LoVo (cell line): Measurements from ENCODE around the gene THSD1.
"Not testable (repeated sequence)": the region's sequence is repeated elsewhere in the genome, so short reads cannot be mapped to it uniquely, and the experiment has no call there.

Source experiments
- DNase-seq: peaks from one replicate; pipeline ENCODE4 v3.0.0-alpha.2; 2016; ENCODE audit warnings: low spot score

The THSD1 gene

DNA sequence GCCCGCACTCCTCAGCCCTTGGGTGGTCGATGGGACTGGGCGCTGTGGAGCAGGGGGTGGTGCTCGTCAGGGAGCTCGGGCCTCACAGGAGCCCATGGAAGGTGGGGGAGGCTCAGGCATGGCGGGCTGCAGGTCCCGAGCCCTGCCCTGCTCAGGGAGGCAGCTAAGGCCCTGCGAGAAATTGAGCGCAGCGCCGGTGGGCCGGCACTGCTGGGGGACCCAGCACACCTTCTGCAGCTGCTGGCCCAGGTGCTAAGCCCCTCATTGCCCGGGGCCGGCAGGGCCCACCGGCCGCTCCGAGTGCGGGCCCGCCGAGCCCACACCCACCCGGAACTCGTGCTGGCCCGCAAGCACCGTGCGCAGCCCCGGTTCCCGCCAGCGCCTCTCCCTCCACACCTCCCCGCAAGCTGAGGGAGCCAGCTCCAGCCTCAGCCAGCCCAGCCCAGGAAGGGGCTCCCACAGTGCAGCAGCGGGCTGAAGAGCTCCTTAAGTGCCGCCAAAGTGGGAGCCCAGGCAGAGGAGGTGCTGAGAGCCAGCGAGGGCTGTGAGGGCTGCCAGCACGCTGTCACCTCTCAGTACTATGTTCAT lies 2.2 kb upstream of the THSD1 start:
- DNase-seq: not testable (repeated sequence)

DNA sequence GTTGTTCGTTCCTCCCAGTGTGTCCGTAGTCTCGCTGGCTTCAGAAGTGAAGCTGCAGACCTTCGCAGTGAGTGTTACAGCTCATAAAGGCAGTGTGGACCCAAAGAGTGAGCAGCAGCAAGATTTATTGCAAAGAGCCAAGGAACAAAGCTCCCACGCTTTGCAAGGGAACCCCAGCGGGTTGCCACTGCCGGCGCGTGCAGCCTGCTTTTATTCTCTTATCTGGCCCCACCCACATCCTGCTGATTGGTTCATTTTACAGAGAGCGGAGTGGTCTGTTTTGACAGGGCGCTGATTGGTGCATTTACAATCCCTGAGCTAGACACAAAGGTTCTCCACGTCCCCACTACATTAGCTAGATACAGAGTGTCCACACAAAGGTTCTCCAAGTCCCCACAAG lies 1.5 kb upstream of the THSD1 start:
- not testable (repeated sequence) for DNase-seq

DNA sequence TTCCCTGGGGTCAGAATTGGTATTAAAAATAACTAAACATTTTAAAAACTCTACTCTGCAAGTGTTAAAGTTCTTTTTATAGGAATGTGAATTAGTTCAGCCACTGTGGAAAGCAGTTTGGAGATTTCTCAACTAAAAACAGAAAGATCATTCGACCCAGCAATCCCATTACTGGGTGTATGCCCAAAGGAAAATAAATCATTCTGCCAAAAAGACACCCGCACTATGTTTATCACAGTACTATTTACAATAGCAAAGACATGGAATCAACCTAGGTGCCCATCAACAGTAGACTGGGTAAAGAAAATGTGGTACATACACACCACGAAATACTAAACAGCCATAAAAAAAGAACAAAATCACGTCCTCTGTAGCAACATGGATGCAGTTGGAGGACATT lies 657 bp upstream of the THSD1 start:
- no peak for DNase-seq

DNA sequence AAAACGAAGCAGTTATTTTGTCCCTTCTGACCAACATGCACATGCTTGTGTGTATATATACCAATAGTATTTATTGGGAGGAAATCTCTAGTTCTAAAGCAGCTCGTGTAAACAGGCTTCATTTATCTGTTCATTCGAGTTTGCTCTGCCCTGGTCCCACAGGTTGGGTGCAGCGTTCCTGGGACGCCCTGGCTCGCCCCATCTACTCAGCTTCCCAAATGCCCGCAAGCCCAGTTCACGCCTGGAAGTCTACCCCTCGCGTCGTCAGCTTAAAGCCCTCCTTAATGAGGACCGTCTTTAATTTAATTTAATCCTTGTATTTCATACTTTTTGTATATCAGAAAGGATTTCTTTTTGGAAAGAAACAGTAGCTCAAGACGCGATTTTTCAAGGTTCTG lies 604 bp downstream of the THSD1 start:
- DNase-seq: no peak

DNA sequence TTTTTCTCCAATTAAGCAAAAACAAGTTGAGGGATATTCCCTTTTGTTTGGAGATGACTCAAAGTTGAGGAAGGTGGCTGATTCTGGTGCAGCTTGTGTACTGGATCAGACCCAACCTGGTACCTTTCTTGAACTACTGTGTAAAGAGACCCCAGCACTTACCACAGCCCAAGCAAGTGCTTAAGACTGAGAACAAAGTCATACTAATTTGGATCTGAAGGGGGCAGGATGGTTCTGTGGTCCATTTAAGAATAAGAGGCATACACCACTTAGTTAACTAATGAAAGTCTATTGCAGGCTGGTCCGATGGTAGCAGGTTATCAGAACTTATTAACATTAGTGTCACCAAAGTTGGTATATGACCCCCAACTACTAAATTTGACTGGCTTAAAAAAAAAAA lies 6.3 kb downstream of the THSD1 start:
- DNase-seq: no peak

DNA sequence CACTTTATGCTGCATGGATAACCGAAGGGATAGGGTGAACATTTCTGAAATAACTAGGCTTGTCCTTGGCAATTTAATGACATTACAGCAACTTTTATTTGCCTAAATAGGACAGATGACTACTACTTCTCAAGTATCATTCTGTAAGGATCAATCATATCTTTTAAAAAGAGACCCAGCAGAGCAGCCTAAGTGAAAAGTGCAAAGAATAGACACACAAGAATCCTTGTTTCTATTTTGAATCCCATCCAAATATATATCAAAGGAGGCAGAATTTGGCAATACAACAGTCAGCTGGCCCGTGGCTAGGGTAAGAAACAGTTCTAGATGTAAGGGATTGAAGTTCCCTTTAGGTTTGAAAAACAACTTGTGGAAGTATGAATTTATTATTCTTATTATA lies 6.9 kb downstream of the THSD1 start:
- DNase-seq: no peak

DNA sequence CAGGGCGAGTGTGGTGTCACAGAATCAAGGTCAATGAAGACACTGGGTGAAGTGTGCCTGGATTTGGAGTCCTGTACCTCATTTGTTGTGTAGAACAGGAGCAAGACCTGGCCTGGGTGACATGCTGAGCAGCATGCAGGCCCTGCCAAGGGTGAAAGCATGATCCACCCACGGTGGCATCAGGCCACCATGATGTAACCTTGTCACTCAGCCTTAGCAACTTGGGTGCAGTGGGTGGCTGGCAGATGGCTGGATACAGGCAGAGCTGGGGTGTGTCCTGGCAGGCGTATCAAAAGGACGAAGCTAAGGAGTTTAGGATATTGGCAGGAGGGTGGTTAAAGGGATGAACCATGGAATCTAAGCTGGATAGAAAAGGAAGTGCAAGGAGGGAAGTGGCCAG lies 10.3 kb downstream of the THSD1 start:
- no peak for DNase-seq

DNA sequence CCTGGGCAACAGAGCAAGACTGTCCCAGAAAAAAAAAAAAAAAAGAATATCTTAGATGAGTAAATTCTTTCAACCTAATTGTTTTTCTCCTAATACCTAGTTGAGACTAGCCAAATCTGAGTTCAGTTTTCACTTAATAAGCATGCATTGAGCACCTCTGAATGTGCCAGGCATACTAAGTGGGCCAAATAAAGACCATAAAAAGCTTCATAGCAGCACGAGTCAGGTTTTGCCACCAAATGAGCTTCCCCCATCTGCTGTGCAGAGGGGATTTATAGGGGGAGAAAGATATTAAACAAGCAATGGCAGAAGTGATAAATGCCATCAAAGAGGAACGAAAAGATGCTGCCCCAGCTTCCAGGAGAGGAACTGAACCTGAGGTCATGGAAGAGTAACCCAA lies 11.4 kb downstream of the THSD1 start:
- DNase-seq: no peak

DNA sequence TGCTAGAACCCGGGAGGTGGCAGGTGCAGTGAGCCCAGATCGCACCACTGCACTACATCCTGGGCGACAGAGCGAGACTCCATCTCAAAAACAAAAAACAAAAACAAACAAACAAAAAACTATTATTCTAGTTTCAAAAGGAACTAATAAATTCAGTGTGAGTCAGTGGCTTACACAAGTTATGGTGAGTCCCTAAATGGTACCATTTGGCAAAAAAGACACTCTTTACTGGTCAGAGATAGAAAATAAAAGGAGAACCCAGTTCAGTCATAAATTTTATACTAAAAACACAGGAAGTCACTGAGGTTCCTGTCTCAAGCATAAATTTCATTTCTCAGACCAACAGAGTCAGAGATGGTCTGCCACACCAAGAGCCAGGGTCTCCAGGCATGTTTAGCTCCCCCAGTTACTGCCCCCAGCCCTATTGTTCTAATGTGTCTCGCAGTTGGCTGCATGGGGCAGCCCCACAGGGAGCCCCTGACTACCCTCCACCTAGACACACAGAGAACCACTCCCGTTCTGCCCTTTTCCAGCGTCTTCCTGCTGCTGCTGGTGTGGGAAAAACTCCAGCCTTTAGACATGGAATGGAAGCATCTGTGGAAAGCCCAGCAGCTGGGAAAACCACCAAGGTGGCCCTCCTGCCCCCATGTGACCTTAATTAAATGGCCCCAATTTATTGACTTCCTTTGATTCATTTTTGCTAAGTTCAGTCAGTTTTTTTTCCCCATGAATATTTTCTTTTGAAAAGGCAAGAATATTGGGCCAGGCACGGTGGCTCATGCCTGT lies 12.2 kb downstream of the THSD1 start:
- no peak for DNase-seq

DNA sequence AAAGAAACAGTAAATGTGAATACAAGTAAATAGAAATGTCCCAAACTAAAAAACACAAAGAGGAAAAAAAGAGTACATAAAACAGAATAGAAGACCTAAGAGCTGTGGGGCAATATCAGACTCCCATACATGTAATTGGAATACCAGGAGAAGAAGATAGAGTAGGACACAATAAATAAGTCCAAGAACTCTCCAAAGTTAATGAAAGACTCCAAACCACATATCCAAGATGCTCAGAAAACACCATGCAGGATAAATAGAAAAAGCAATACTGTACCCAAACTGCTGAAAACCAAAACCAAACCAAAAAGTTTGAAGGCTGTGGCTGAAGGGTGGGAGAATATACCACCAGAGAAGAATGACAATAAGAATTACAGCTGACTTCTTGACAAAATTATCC lies 18.3 kb downstream of the THSD1 start:
- no peak for DNase-seq

DNA sequence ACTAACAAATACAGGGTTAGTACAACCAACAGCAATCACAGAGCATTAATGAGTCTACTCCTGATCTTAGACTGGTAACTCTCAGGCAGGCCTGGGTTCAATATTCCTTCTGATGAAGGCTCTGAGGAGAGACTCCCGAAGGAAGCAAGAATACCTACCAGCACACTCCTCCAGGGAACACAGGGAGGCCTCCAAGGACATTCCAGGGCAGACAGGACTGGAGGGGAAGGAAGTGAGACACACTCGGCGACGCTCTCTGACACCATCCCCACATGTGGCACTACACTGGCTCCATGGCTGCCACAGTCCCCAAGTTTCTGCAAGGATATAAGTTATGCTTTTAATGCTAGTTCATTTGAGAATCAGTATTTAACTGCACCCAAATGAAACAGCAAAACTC lies 20.1 kb downstream of the THSD1 start:
- DNase-seq: no peak

DNA sequence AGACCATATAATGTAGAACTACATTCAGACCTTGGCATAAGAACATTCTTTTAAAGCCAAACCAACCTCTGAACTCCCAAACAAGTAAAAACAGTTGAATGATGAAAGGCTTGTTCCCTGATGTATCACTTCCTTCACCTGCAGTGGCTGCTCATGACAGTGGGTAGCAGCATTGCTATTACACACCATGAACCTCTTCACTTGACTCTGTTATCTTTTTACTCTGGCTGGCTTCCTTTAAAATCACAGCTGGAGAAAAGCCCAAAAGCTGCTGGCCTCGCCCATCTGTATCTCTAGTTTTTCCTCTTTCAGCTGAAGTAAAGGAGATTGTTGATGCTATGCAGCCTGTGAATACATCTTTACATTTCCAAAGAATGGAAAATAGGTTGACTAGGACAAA lies 22.6 kb downstream of the THSD1 start:
- no peak for DNase-seq

DNA sequence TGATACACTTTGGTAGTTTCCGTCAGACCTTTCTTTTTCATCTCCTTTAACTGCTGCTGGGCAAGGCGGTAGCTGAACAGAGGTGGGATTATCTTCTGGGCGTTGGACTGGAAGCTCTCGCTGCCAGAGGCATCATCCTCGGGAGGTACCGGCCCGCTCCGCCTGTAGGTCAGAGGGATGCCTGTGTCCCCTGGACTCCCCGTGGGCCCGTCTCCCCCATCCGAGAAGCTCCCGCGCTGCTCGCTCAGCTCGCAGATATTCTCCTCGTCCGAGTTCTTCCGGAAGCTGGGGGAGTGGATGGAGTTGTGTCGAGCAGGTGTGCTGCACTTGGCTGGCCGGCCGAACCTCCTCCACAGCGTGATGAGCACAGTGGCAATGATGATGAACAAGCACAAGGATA lies 27.7 kb downstream of the THSD1 start:
- DNase-seq: no peak

DNA sequence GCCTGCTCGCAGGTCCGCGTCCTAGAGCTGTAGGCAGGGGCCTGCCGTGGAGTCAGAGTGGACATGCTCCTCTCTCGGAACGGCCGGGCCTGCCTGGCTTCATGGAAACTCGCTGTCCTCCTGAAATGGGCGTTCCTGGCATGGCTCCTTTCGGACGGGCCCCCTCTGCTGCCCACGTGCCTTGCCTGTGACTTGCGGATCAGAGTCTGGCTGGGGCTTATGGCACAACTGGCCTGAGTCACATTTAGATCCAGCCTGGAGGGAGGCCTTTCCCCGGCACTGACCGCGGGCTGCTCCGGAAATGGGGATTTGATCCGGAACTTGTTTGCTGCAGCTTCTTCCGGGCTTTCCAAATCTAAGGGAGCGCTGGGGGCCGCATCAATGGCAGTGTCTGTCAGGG lies 28.1 kb downstream of the THSD1 start:
- no peak for DNase-seq

DNA sequence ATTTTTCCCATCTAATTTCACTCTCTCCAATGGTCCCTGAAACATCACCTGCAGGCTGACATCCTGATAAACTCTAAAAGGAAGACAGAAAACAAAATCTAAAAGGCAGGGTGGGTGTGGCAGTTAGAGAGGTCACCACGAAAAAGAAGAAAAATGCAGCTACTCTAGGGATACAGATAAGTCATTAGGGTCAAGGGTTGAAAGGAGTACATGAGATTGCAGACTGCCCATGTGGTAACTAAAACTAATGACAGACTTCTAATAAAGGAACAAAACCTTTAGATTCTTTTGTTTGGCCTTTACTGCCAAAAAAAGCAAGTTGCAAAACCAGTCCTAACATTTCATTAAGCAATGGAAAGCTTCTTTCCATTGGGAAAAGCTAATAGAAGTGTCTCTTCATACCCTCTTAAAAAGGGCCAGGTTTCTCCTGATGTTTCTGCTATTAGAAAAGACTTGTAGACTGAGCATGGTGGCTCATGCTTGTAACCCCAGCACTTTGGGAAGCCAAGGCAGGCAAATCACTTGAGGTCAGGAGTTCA lies 31.0 kb downstream of the THSD1 start:
- DNase-seq: no peak

DNA sequence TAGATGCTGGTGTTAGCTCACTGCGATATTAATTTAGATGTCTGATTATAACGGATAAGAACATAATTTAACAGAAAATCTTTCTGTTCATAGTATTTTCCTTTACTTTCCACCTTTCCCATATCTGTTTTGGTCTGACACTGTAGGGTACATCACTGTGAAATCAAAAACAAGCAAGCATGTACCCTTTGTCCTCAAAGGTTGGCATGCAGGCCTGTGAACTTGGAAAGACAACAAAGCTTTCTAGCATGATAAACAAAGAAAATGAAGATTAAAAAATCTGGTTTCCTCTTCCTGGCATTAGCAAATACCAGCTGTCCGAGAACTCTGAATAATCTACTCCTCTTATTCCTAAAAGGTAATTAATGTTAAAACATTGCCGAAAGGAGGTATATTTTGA lies 31.6 kb downstream of the THSD1 start:
- no peak for DNase-seq

DNA sequence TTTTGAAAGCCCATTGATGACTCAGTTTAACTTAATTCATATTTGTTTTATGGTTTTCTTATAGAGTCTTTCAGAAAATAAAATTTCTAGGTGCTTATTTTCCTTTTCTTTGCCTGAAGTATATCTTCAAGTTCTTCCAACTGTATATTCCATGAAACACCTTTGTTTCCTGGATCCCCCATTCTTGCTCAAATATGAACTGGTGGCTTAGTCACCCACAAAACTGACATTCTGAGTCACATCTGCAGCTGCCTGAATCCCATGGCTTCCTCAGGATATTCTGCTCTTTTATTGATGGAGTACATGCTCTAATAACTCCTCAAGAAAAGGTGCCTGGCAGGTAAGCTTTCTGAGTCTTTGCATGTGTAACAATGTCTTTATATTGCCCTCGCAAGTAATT lies 32.7 kb downstream of the THSD1 start:
- not testable (repeated sequence) for DNase-seq

DNA sequence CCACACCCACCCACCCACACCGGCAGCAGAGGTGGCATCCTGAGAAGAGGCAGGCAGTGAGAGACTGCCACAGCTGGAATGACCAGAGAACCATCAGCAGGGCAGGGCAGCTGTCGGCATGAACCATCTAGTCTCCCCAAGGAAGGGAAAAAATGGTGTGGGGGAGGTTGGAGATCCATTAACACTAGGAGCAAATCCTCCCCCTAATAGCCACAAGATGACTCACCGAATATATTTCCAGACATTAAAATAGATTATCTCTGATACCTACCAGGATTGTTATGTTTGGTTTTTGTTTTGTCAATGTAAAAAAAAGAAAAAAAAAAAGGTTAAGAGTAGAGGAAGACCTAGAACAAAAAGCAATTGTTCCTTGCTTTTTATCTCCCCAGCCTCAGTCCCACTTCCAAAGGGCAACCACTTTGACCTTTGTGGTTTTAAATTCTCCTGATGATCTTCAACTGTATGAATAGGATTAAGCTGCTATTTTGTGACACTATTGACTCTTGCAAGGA lies 34.2 kb downstream of the THSD1 start:
- DNase-seq: no peak

DNA sequence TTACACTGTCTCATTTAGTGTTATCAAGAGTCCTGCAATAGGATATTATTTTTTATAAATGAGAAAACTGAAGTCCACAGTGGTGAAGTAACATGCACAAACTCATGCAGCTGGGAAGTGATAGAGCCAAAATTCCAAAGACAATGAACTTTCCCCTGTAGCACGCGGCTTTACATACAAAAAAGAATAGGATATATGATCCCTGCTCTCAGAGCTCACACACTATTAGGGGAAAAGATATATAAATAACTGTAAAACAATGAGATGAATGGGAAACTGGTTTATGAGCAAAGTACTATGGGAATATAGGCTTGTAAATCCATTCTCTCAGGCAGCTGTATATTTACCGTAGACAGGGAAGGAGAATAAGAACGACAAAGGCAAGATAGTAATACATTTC lies 39.7 kb downstream of the THSD1 start:
- DNase-seq: no peak

DNA sequence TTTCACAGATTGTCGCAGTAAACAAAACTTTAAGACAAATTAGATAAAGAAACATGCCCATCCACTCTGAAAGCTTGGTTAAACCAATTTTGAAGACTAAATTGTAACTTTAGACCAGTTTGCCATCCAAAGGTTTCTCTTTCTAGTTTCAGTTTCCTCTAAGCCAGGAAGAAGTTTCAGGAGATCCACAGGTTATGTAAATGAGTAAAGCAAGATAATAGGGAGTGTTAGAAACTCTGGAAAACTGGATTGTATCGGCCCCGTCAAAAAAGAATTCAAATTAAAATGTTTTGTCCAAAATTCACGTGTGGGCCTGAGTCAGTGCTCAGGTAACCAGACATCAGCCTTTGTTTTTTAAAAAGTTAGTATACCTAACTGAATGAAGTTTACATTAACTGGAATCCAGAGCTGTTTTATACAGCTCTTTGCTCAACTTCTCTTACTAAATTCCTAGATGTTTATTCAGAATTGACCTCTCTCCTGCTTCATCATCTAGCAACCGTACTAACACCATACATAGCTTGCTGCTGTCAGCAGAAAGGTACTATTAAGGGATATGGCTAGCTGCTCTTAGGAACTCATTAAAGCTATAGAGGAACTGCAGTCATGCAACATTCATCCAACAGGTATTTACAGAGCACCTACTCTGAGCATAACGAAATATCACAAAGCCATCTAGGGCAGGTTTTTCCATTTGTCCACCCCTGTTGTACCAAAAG lies 43.6 kb downstream of the THSD1 start:
- not testable (repeated sequence) for DNase-seq

DNA sequence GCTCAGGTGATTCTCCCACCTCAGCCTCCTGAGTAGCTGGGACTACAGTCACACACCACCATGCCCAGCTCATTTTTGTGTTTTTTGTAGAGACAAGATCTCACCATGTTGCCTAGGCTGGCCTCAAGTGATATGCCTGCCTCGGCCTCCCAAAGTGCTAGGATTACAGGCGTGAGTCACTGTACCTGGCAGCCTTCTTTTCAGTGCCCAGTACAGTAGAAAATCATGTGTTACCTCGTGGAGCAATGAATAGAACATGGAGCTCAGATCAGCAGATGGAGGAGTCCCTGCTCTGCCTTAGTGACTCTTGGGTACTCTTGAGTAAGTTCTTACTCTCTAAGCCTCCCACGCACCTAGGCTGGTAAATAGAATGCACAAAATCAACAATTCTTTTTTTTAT lies 44.7 kb downstream of the THSD1 start:
- no peak for DNase-seq

DNA sequence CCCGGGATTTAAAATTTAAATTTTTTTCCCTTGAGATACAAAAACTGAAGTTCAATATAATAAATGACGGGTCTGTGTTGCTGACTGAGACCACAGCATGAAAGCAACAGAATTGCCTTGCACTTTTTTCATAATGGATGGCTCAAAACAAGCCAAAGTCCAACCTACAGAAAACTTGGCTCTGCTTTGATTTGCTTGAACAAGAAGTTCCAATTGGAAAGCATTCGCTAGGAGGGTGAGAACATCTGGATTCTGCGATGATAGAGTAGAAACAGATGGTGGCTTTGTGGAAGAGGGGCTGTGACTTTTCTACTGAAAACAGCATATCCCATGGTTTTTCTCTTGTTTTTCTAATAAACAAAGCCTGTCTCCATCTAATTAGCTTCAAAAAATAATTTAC lies 46.4 kb downstream of the THSD1 start:
- DNase-seq: no peak

DNA sequence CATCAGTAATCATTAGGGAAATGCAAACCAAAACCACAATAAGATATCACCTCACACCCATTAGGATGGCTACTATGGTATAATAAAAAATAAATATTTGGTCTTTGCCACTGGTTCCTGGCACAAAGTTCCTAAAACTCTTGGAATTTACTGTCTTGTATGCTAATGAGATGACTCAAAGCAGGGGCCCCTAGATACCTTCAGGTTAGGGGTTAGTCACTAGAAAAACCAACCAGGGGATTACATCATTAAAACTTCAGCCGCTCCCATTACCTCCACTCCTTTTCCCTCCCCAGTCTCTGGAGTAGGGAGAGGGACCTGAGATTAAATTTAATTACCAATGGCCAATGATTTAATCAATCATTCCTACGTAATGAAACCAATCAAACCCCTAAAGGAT lies 49.6 kb downstream of the THSD1 start:
- DNase-seq: peak; percentile 30
